ENCODE results near the gene RFTN1. TPM values are rescaled to one million over a fixed set of nuclear protein-coding genes. Genes with fewer than 3 reads are reported as not detected.

The RFTN1 gene, protein sequence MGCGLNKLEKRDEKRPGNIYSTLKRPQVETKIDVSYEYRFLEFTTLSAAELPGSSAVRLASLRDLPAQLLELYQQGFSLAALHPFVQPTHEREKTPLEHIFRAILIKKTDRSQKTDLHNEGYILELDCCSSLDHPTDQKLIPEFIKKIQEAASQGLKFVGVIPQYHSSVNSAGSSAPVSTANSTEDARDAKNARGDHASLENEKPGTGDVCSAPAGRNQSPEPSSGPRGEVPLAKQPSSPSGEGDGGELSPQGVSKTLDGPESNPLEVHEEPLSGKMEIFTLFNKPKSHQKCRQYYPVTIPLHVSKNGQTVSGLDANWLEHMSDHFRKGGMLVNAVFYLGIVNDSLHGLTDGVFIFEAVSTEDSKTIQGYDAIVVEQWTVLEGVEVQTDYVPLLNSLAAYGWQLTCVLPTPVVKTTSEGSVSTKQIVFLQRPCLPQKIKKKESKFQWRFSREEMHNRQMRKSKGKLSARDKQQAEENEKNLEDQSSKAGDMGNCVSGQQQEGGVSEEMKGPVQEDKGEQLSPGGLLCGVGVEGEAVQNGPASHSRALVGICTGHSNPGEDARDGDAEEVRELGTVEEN
- total RNA-seq (10 to 100 TPM in 1 of 2 donors, 1 to 10 TPM in 1; 4.4 to 20.4 TPM), polyA plus RNA-seq (10 to 100 TPM; 11.8 to 12.1 TPM)

DNA sequence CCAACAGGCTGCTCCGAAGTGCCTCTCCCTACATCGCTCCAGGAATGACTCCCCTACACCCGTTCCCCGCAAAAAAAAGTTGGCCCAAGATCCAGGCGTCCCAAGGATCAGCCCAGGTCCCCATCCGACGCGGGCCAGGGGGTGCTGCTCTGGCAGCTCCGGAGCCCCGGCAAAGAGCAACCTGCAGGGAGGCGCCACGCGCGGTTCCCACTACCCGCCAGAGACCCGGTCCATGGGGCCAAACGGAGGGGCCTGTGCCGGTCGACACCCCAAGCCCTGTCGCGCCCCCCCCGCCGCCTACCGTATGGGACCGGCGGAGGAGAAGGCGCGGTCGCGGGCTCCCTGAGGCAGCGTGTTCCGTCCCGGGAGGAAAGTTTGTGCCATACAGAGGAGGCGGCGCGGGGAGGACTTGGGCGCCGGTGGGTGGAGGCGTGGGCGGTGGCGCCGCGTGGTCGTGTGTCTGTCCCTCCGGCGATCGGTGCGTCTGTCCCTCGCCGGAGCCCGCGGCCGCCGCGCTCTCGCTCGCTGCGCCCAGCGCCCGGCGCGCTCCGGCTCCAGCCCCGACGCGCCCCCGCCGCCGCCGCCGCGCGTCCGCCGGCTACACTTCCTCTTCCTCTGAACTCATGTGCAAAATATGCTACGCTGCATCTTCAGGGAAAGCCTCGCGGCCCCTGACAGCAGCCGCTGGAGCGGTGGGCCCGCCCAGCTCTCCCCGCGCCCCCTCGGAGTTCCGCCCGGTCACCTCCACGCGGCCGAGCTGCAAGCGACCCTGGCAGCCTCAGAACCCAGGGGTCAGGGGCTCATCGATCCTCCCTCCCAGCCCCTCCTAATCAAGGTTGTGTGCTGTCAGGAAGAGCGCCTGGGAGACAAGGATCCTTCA lies at the start of gene RFTN1:
TSS of gene RFTN1 (minus strand) at position 559 of the 880 bp plus-strand sequence. CDS start 19,830 bp downstream, outside the sequence.
- Histone ChIP-seq H3K27ac (ENCODE audit: low read depth in 1 of 2, low read length in 2 of 2) (peak within 1 kb of the TSS; percentile 88 to 94), H3K4me3 (ENCODE audit: low read depth in 1 of 3, low read length in 3 of 3) (peak within 1 kb of the TSS; percentile 70 to 80 (median 78)), H3K9ac (ENCODE audit: low read depth in 1 of 2, low read length in 2 of 2) (peak within 1 kb of the TSS; percentile 82 to 84), H3K4me1 (ENCODE audit: control insufficient read depth in 4 of 4, insufficient read depth in 4 of 4, low read length in 3 of 4) (peaks cover 3 to 56% (median 38%) of the 10 kb centered on the region in 4 donors), H3K36me3 (ENCODE audit: control insufficient read depth in 4 of 4, insufficient read depth in 3 of 4, low read depth in 1 of 4, low read length in 3 of 4) (no peaks in the 10 kb centered on the region), H3K9me3 (ENCODE audit: control insufficient read depth in 4 of 4, low read length in 3 of 4) (no peaks in the 10 kb centered on the region), H3K27me3 (ENCODE audit: control insufficient read depth in 4 of 4, insufficient read depth in 4 of 4, low read length in 3 of 4) (no peaks in the 10 kb centered on the region)
- TF ChIP-seq GABPA (IDR thresholded peaks at IDR 0.05 in 1 of 2, conservative IDR thresholded peaks at IDR 0.05 in 1 of 2) (no peak), EGR1 (IDR thresholded peaks at IDR 0.05; ENCODE audit: low read depth in 2 of 2) (peak in 1 of 2 donors; percentile 31), RAD21 (IDR thresholded peaks at IDR 0.05) (no peak), SP1 (IDR thresholded peaks at IDR 0.05) (no peak), NR2F2 (IDR thresholded peaks at IDR 0.05) (no peak), YY1 (IDR thresholded peaks at IDR 0.05) (no peak)
- TF ChIP-seq, protein P1, sequence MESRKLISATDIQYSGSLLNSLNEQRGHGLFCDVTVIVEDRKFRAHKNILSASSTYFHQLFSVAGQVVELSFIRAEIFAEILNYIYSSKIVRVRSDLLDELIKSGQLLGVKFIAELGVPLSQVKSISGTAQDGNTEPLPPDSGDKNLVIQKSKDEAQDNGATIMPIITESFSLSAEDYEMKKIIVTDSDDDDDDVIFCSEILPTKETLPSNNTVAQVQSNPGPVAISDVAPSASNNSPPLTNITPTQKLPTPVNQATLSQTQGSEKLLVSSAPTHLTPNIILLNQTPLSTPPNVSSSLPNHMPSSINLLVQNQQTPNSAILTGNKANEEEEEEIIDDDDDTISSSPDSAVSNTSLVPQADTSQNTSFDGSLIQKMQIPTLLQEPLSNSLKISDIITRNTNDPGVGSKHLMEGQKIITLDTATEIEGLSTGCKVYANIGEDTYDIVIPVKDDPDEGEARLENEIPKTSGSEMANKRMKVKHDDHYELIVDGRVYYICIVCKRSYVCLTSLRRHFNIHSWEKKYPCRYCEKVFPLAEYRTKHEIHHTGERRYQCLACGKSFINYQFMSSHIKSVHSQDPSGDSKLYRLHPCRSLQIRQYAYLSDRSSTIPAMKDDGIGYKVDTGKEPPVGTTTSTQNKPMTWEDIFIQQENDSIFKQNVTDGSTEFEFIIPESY (IDR thresholded peaks at IDR 0.05) = no peak
- 2% methylated on average over 92 of the region's 92 CpGs for WGBS
- no peak for DNase-seq (ENCODE audit: low spot score)

DNA sequence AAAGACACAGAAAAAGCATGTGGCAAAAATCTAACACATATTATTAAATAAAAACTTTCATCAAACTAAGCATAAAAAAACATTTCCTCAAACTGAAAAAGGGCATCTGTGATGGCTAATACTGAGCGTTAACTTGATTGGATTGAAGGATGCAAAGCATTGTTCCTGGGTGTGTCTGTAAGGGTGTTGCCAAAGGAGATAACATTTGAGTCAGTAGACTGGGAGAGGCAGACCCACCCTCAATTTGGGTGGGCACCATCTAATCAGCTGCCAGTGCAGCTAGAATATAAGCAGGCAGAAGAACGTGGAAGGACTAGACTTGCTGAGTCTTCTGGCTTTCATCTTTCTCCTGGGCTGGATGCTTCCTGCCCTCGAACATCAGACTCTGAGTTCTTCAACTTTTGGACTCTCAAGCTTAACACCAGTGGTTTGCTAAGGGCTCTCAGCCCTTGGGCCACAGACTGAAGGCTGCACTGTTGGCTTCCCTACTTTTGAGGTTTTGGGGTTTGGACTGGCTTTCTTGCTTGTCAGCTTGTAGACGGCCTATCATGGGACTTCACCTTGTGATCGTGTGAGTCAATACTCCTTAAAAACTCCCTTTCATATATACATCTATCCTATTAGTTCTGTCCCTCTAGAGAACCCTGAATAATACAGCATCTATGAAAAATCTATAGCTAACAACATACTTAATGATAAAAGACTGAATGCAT lies 46.3 kb upstream of the RFTN1 start:
- no peaks in the 10 kb centered on the region for H3K36me3 ChIP-seq (ENCODE audit: control insufficient read depth in 4 of 4, insufficient read depth in 3 of 4, low read depth in 1 of 4, low read length in 3 of 4)
- no peak overlapping the region for H3K4me3 ChIP-seq (ENCODE audit: low read depth in 1 of 3, low read length in 3 of 3)
- TF ChIP-seq EGR1 (IDR thresholded peaks at IDR 0.05; ENCODE audit: low read depth in 2 of 2) (no peak), JUND (IDR thresholded peaks at IDR 0.05) (no peak), SP1 (IDR thresholded peaks at IDR 0.05) (no peak)
- no peaks in the 10 kb centered on the region for H3K9me3 ChIP-seq (ENCODE audit: control insufficient read depth in 4 of 4, low read length in 3 of 4)
- no peak overlapping the region for H3K9ac ChIP-seq (ENCODE audit: low read depth in 1 of 2, low read length in 2 of 2)
- no peaks in the 10 kb centered on the region for H3K27me3 ChIP-seq (ENCODE audit: control insufficient read depth in 4 of 4, insufficient read depth in 4 of 4, low read length in 3 of 4)
- DNase-seq (ENCODE audit: low spot score) = no peak
- WGBS = 87% methylated on average over 5 of the region's 5 CpGs
- no peak overlapping the region for H3K27ac ChIP-seq (ENCODE audit: low read depth in 1 of 2, low read length in 2 of 2)
- H3K4me1 ChIP-seq (ENCODE audit: control insufficient read depth in 4 of 4, insufficient read depth in 4 of 4, low read length in 3 of 4) = no peaks in the 10 kb centered on the region

DNA sequence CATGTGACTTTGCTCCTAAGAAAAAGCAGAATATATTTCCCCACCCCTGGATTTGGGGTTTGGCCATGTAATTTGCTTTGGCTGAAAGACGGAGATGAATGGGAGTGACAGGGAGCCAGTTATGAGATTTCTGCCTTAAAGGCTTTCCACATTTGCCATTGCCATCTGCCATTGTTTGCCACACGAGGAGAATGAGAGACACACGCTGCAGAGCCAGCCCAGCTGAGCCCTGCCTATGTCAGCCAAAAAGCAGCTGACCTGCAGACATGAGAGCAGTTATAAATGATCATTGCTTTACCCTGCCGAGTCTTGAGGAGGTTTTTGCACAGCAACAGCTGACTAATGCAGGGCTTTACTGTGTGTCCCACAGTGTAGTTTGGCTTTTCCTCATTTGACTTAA lies 40.6 kb upstream of the RFTN1 start:
- Histone ChIP-seq H3K36me3 (ENCODE audit: control insufficient read depth in 4 of 4, insufficient read depth in 3 of 4, low read depth in 1 of 4, low read length in 3 of 4) (no peaks in the 10 kb centered on the region), H3K4me3 (ENCODE audit: low read depth in 1 of 3, low read length in 3 of 3) (no peak overlapping the region), H3K4me1 (ENCODE audit: control insufficient read depth in 4 of 4, insufficient read depth in 4 of 4, low read length in 3 of 4) (peaks cover 0 to 8% (median 5%) of the 10 kb centered on the region in 4 donors), H3K9me3 (ENCODE audit: control insufficient read depth in 4 of 4, low read length in 3 of 4) (no peaks in the 10 kb centered on the region), H3K9ac (ENCODE audit: low read depth in 1 of 2, low read length in 2 of 2) (no peak overlapping the region), H3K27me3 (ENCODE audit: control insufficient read depth in 4 of 4, insufficient read depth in 4 of 4, low read length in 3 of 4) (no peaks in the 10 kb centered on the region), H3K27ac (ENCODE audit: low read depth in 1 of 2, low read length in 2 of 2) (no peak overlapping the region)
- TF ChIP-seq GABPA (IDR thresholded peaks at IDR 0.05 in 1 of 2, conservative IDR thresholded peaks at IDR 0.05 in 1 of 2) (no peak), RAD21 (IDR thresholded peaks at IDR 0.05) (no peak)
- WGBS = 89% methylated on average over 4 of the region's 4 CpGs
- DNase-seq (ENCODE audit: low spot score) = no peak

Data from liver (tissue), 9 donors.